Fibroblast of skin of left biceps (primary cell): Measurements from ENCODE around the gene ALCAM.

Experiments used
- DNase-seq, 2 experiments: peaks; one replicate each; pipeline ENCODE4 v3.0.0-alpha.2; 2013; ENCODE audit warnings: low read depth in 2 of 2

Gene ALCAM

GRCh38 chr3:105527949-105528348, 161.2 kb downstream of the ALCAM start:
- DNase-seq = no peak

- DNase-seq = no peak
Observed at GRCh38 chr3:105528955-105529354, 162.2 kb downstream of the ALCAM start.

DNA sequence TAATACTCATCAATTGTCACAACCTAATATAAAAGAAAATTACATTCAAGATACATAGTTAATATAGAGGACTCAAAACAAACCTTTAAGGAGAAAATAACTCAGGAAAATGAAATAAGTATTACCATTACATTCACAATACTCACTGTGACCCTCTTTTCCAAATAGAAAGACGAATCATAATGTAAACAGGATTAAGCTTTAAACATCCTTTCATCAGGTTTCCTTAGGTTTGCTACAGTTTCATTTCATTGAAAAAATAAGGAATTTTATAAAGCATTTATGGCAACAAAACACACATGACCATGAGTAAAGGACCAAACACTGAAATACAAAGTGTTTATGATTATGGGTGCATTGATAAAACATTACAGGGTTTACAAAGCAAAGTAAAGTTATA, 162.7 kb downstream of the ALCAM start:
- DNase-seq = no peak

- DNase-seq = no peak
Observed at GRCh38 chr3:105532251-105532650, 165.5 kb downstream of the ALCAM start.

- DNase-seq = no peak
Observed at GRCh38 chr3:105533960-105534359, 167.3 kb downstream of the ALCAM start.

- no peak for DNase-seq
Observed at GRCh38 chr3:105534491-105534890, 167.8 kb downstream of the ALCAM start.

GRCh38 chr3:105537371-105538080, 170.8 kb downstream of the ALCAM start:
- DNase-seq = no peak

- no peak for DNase-seq
Observed at GRCh38 chr3:105538483-105538882, 171.8 kb downstream of the ALCAM start.

- no peak for DNase-seq
Observed at GRCh38 chr3:105539897-105540296, 173.2 kb downstream of the ALCAM start.

DNA sequence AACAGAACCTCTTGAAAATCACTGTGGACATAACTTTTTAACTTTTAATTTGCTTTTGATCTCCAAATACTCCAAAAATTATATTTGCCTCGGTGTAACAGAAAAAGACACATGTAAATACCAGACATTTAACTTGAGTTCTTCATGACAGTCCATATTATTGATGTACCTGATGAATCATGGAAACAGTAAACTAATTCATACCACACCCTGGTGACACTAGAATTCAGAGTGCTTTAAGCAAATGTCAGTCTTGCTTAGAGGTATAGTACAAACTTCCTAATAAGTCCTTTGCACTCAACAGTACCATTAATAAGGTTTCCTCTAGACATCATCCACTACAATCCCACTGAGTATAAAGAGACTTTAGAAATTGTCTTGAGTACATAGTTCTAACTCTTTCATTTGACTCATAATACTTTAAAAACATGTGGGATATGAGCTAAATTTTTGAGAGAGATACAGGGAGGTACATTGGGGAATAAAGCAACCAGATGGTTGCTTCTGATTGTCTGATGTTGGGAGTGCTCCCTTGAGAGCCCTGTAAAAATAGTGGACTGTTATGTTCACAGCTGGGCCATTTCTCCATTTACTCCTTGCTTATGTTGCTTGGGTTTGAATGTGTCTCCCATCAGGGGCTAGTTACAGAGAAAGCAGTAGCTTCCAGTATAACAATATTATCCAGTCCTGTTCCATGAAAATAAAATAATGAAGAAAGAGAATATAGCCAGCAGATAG, 175.7 kb downstream of the ALCAM start:
- no peak for DNase-seq

DNA sequence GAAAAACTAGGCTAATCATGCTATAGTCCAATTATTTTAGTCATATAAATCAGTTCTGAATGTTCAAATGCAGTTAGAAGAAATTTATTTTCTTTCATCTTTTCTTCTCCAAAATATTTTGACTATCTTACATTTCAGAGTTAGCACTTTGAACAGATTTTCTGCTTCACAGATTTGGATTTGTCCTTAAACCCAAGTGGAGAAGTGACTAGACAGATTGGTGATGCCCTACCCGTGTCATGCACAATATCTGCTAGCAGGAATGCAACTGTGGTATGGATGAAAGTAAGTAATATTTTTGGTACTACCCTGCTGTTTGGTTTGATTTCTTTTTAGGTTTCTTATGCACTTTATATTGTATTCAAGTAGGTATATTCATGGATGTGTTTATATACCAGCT, 178.3 kb downstream of the ALCAM start:
- no peak for DNase-seq

DNA sequence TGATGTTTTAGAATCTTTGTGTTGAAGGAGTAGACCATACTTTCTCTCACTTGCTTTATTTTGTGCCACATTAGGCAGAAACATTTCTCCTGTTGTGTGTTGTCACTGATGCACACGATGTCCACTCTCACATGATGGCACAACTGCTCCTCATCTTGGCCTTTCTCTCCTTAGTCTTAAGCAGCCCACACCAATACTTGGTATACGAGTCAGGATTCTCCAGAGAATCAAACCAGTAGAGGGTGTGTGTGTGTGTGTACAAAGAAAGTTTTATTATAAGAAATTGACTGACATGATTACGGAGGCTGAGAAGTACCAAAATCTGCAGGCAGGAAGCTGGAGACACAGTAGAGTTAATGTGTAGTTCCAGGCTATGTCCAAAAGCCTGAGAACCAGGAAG, 187.1 kb downstream of the ALCAM start:
- no peak for DNase-seq

DNA sequence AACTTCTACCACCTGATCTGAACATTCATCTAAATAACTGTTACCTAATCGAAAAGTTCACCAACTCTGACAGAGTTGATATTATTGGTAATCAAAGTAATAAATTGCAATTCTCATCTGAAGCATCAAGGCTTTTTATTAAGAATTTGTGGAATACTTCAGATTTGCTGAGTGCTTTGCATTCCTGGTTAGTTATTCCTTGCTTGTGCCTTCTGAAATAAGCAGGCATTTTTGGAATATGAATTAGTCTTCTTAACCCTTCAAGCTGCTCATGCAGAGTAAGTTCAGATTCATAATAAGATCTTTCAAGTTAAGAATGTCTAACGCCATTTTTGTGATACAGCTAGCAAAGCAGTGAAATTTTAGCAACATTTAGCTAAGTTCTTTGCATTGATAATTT, 188.5 kb downstream of the ALCAM start:
- no peak for DNase-seq

- DNase-seq = no peak
Observed at GRCh38 chr3:105559856-105560255, 193.1 kb downstream of the ALCAM start.

GRCh38 chr3:105561876-105562275, 195.2 kb downstream of the ALCAM start:
- no peak for DNase-seq

GRCh38 chr3:105564546-105565288, 198.0 kb downstream of the ALCAM start:
- no peak for DNase-seq

- no peak for DNase-seq
Observed at GRCh38 chr3:105571005-105571404, 204.3 kb downstream of the ALCAM start.

DNA sequence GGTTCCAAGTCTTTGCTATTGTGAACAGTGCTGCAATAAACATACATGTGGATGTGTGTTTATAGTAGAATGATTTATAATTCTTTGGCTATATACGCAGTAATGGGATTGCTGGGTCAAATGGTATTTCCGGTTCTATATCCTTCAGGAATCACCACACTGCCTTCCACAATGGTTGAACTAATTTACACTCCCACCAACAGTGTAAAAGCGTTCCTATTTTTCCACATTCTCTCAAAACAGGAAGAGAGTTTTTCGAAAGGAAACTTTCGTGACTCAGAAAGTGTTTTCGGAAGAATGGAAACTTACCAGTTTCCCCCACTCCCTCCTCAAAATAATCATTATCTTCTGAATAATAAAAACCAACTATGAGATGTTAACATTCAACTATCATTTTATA, 205.8 kb downstream of the ALCAM start:
- DNase-seq = no peak

- DNase-seq = no peak
Observed at GRCh38 chr3:105579439-105579838, 212.7 kb downstream of the ALCAM start.

GRCh38 chr3:105580296-105580965, 213.7 kb downstream of the ALCAM start:
- DNase-seq = peak; percentile 45

DNA sequence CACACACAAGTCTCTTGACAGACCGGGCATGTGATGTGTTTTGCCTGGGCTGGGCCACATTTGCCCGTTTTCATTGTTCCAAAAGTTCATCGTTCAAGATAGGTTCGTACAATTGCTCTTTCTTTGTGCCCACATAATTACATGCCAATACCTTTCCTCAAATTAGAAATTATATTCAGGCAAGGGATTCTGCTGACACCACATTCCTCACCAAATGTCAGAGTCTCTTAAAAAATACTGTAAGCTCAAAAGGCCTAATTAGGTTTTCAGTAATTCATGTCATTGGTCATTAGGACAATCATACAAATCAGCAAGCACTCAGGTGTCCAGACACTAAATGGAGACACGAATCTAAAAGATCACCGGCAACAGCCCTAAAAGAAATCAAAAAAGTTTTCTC, 215.3 kb downstream of the ALCAM start:
- DNase-seq = no peak
